GM10248 (cell line): ENCODE data around the gene NSD2.
"Not testable (repeated sequence)": the region's sequence is repeated elsewhere in the genome, so short reads cannot be mapped to it uniquely, and the experiment has no call there.

ENCODE experiments used
- CTCF ChIA-PET: fragments of 300-600 bp; sonication (Branson Sonifier 250); formaldehyde crosslinking; extraction: SDS; loops from one replicate; lab custom pipeline; 2021; ENCODE audit warnings: antibody characterized with exemption; lab: Yijun Ruan, JAX
- POLR2A ChIA-PET: fragments of 350-650 bp; sonication (Branson Sonifier 250); formaldehyde crosslinking; extraction: SDS; loops from one replicate; lab custom pipeline; 2020; ENCODE audit warnings: antibody characterized with exemption; lab: Yijun Ruan, JAX
- DNase-seq: peaks from one replicate; pipeline ENCODE4 v3.0.0; 2012; ENCODE audit errors: extremely low spot score
- CTCF ChIP-seq: IDR thresholded peaks from 2 replicates; pipeline ENCODE4 v1.5.1; 2012; ENCODE audit warnings: mild to moderate bottlenecking, low read depth; ENCODE audit errors: extremely low read depth, missing control alignments, control extremely low read depth

The NSD2 gene

GRCh38 chr4:1841201-1841886 is 29.8 kb upstream of the NSD2 start:
- CTCF ChIA-PET, result interaction anchor here (2.6 kb wide), 1 partner anchor 8 kb away, joined by 8 read pairs; no protein-coding TSS in a partner anchor
- TF ChIP-seq CTCF, result no peak

GRCh38 chr4:1841887-1842210 is 29.3 kb upstream of the NSD2 start:
- CTCF ChIA-PET, result interaction anchor here (1.4 to 2.6 kb wide), 3 partner anchors 9 to 58 kb away, joined by 4 to 8 read pairs (median 4); no protein-coding TSS in a partner anchor
- no peak for TF ChIP-seq CTCF
- no peak for DNase-seq
- POLR2A ChIA-PET, result no interaction called here

More at GRCh38 chr4:1841201-1841886, 29.8 kb upstream of the NSD2 start:
- POLR2A ChIA-PET, result no interaction called here
- DNase-seq, result no peak

GRCh38 chr4:1842339-1842895 is 28.8 kb upstream of the NSD2 start:
- ChIA-PET CTCF (interaction anchor here (1.4 to 2.6 kb wide), 3 partner anchors 9 to 57 kb away, joined by 4 to 8 read pairs (median 4); no protein-coding TSS in a partner anchor), POLR2A (no interaction called here)
- TF ChIP-seq CTCF, result no peak
- DNase-seq, result no peak

GRCh38 chr4:1842993-1843448 is 28.2 kb upstream of the NSD2 start:
- TF ChIP-seq CTCF, result no peak
- ChIA-PET POLR2A (no interaction called here), CTCF (interaction anchor here (1.4 to 2.6 kb wide), 3 partner anchors 10 to 56 kb away, joined by 4 to 8 read pairs (median 4); no protein-coding TSS in a partner anchor)
- no peak for DNase-seq

- TF ChIP-seq CTCF, result no peak
Observed at GRCh38 chr4:1843852-1844251, 27.3 kb upstream of the NSD2 start.

GRCh38 chr4:1844618-1845017 is 26.6 kb upstream of the NSD2 start:
- DNase-seq, POLR2A ChIA-PET: not testable (repeated sequence)
- CTCF ChIA-PET, result interaction anchor here (3.8 kb wide), 1 partner anchor 11 kb away, joined by 19 read pairs; no protein-coding TSS in a partner anchor

More at GRCh38 chr4:1843852-1844251, 27.3 kb upstream of the NSD2 start:
- POLR2A ChIA-PET, result no interaction called here
- CTCF ChIA-PET, result interaction anchor here (2.6 to 3.8 kb wide), 2 partner anchors 10 to 11 kb away, joined by 8 to 19 read pairs; no protein-coding TSS in a partner anchor
- DNase-seq, result no peak

GRCh38 chr4:1846580-1846979 is 24.6 kb upstream of the NSD2 start:
- TF ChIP-seq CTCF, result no peak
- POLR2A ChIA-PET, result no interaction called here
- CTCF ChIA-PET, result interaction anchor here (0.9 to 3.8 kb wide), 5 partner anchors 9 to 53 kb away, joined by 3 to 19 read pairs (median 12); no protein-coding TSS in a partner anchor

More at GRCh38 chr4:1846580-1846979, 24.6 kb upstream of the NSD2 start:
- no peak for DNase-seq
